HK-2 (cell line): ENCODE measurements around the gene NOC2L.

ENCODE experiments used
- DNase-seq: peaks from one replicate; pipeline ENCODE4 v3.0.0-alpha.2; 2018; ENCODE audit not compliant: unreplicated experiment

The NOC2L gene

GRCh38 chr1:929712-930632, 29.1 kb downstream of the NOC2L start:
- DNase-seq = no peak

- no peak for DNase-seq
Observed at GRCh38 chr1:928825-929661, 30.0 kb downstream of the NOC2L start.

- DNase-seq = no peak
Observed at GRCh38 chr1:927748-928147, 31.3 kb downstream of the NOC2L start.

- DNase-seq = no peak
Observed at GRCh38 chr1:927234-927633, 31.8 kb downstream of the NOC2L start.

GRCh38 chr1:925561-926421, 33.3 kb downstream of the NOC2L start:
- no peak for DNase-seq

GRCh38 chr1:924656-925560, 34.1 kb downstream of the NOC2L start:
- peak; percentile 79 for DNase-seq

- no peak for DNase-seq
Observed at GRCh38 chr1:923991-924655, 34.9 kb downstream of the NOC2L start.

- peak; percentile 79 for DNase-seq
Observed at GRCh38 chr1:923131-923990, 35.7 kb downstream of the NOC2L start, which contains the start of gene SAMD11. SAMD11 (plus strand) TSS chr1:923923; CDS start chr1:924432, 509 bp downstream.

GRCh38 chr1:921011-921837, 37.8 kb downstream of the NOC2L start:
- peak; percentile 73 for DNase-seq

- no peak for DNase-seq
Observed at GRCh38 chr1:920521-920920, 38.5 kb downstream of the NOC2L start.

- peak; percentile 12 for DNase-seq
Observed at GRCh38 chr1:920010-920409, 39.0 kb downstream of the NOC2L start.

GRCh38 chr1:919271-919872, 39.7 kb downstream of the NOC2L start:
- peak; percentile 5 for DNase-seq

GRCh38 chr1:918843-919242, 40.2 kb downstream of the NOC2L start:
- peak; percentile 6 for DNase-seq

- peak; percentile 6 for DNase-seq
Observed at GRCh38 chr1:918353-918752, 40.7 kb downstream of the NOC2L start.

GRCh38 chr1:917466-918091, 41.5 kb downstream of the NOC2L start:
- DNase-seq = no peak

GRCh38 chr1:917076-917459, 42.0 kb downstream of the NOC2L start:
- DNase-seq = no peak
